ENCODE measurements around the gene GDAP2.

GDAP2 gene

DNA sequence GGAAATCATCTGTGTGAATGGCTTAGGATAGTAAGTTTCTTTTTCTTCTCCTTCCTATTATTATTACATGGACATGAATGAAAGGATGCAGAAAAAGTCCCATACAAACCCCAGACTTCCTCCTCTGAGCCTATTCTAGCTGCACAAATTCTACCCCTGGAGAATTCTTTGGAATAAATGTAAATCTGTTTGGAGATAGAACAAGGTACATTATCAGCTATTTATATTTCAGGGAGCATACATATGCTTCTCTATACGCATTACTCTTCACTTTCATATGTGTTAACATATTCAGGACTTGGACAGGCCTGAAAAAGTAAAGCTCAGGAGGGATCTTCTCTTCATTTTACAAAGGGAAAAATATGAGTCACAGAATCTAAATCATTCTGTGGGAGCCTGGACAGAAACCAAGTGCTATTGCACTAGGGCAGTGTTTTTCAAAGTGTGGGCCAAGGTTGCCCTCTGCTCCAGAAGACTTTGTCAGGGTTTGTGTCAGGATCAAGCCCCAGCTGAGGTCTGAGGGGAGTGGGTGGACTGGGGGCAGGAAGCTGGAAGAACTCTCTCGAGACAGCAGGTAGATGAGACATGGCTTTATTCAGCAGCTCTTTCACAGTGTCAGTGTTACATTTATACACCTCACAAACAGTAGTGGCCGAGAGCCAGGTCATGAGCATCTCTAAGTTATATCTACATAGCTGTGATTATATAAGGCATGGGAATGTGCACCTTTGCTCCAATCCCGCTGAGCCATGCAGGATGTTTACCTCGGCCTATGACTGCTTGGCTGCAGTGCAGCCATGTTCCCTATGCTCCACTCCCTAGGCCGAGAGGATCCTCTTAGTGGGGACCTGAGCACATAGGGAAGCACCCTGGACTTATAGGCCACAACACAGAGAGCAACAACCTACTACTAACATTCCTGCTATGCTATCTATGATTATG is 114.3 kb downstream of the GDAP2 start:
- TF ChIP-seq, protein P1, sequence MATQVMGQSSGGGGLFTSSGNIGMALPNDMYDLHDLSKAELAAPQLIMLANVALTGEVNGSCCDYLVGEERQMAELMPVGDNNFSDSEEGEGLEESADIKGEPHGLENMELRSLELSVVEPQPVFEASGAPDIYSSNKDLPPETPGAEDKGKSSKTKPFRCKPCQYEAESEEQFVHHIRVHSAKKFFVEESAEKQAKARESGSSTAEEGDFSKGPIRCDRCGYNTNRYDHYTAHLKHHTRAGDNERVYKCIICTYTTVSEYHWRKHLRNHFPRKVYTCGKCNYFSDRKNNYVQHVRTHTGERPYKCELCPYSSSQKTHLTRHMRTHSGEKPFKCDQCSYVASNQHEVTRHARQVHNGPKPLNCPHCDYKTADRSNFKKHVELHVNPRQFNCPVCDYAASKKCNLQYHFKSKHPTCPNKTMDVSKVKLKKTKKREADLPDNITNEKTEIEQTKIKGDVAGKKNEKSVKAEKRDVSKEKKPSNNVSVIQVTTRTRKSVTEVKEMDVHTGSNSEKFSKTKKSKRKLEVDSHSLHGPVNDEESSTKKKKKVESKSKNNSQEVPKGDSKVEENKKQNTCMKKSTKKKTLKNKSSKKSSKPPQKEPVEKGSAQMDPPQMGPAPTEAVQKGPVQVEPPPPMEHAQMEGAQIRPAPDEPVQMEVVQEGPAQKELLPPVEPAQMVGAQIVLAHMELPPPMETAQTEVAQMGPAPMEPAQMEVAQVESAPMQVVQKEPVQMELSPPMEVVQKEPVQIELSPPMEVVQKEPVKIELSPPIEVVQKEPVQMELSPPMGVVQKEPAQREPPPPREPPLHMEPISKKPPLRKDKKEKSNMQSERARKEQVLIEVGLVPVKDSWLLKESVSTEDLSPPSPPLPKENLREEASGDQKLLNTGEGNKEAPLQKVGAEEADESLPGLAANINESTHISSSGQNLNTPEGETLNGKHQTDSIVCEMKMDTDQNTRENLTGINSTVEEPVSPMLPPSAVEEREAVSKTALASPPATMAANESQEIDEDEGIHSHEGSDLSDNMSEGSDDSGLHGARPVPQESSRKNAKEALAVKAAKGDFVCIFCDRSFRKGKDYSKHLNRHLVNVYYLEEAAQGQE (IDR thresholded peaks at IDR 0.05; ENCODE audit: insufficient read depth in 1 of 2, low read depth in 2 of 2, low read length in 2 of 2) = no peak
- TF ChIP-seq TAF1 (IDR thresholded peaks at IDR 0.05; ENCODE audit: borderline replicate concordance, insufficient read depth, low read length) = no peak
- no peak for TF ChIP-seq SIN3A (IDR thresholded peaks at IDR 0.05; ENCODE audit: borderline replicate concordance, insufficient read depth, low read length)
- TF ChIP-seq POLR2AphosphoS5 (IDR thresholded peaks at IDR 0.05; ENCODE audit: low read depth, low read length) = no peak
- TF ChIP-seq FOXP2 (optimal IDR thresholded peaks at IDR 0.05; ENCODE audit: borderline replicate concordance, extremely low read depth, extremely low read length, insufficient read depth) = no peak

All from PFSK-1 (cell line).